ENCODE data around the gene SNRPB2.

- TF ChIP-seq POLR2AphosphoS5 (IDR thresholded peaks at IDR 0.05; ENCODE audit: low read depth, low read length) (no peak), FOXP2 (optimal IDR thresholded peaks at IDR 0.05; ENCODE audit: borderline replicate concordance, extremely low read depth, extremely low read length, insufficient read depth) (no peak)
- TF ChIP-seq, protein P1, sequence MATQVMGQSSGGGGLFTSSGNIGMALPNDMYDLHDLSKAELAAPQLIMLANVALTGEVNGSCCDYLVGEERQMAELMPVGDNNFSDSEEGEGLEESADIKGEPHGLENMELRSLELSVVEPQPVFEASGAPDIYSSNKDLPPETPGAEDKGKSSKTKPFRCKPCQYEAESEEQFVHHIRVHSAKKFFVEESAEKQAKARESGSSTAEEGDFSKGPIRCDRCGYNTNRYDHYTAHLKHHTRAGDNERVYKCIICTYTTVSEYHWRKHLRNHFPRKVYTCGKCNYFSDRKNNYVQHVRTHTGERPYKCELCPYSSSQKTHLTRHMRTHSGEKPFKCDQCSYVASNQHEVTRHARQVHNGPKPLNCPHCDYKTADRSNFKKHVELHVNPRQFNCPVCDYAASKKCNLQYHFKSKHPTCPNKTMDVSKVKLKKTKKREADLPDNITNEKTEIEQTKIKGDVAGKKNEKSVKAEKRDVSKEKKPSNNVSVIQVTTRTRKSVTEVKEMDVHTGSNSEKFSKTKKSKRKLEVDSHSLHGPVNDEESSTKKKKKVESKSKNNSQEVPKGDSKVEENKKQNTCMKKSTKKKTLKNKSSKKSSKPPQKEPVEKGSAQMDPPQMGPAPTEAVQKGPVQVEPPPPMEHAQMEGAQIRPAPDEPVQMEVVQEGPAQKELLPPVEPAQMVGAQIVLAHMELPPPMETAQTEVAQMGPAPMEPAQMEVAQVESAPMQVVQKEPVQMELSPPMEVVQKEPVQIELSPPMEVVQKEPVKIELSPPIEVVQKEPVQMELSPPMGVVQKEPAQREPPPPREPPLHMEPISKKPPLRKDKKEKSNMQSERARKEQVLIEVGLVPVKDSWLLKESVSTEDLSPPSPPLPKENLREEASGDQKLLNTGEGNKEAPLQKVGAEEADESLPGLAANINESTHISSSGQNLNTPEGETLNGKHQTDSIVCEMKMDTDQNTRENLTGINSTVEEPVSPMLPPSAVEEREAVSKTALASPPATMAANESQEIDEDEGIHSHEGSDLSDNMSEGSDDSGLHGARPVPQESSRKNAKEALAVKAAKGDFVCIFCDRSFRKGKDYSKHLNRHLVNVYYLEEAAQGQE (IDR thresholded peaks at IDR 0.05; ENCODE audit: insufficient read depth in 1 of 2, low read depth in 2 of 2, low read length in 2 of 2): no peak
Observed at GRCh38 chr20:16748308-16748900, 18.6 kb downstream of the SNRPB2 start, which contains the start of gene OTOR.

Data from PFSK-1 (cell line).